OCI-LY1 (cell line): ENCODE data around the gene UBASH3B.

Experiments used
- CTCF ChIP-seq: fragments of 200-600 bp; sonication (generic), shearing (Covaris generic); IDR thresholded peaks from 2 replicates; pipeline ENCODE4 v1.5.1; 2017; ENCODE audit warnings: mild to moderate bottlenecking, antibody characterized with exemption, low read length, moderate library complexity, mixed read lengths
- EZH2 ChIP-seq: fragments of 200-600 bp; sonication (generic), shearing (Covaris generic); IDR thresholded peaks from 2 replicates; pipeline ENCODE4 v1.8.0; 2017; ENCODE audit warnings: borderline replicate concordance, mixed run types, mild to moderate bottlenecking, antibody characterized with exemption, low read length, moderate library complexity, mixed read lengths

GRCh38 chr11:122692444-122692843, 36.9 kb downstream of the UBASH3B start:
- TF ChIP-seq CTCF = no peak
- no peak for TF ChIP-seq EZH2
